HepG2 (cell line): Measurements from ENCODE around the gene SYT8. TPM values are rescaled to one million over a fixed set of nuclear protein-coding genes. Genes with fewer than 3 reads are reported as not detected.

Experiments used
- GATA4 ChIP-seq: sonication (generic); IDR thresholded peaks from 2 replicates; pipeline ENCODE4 v1.6.1; 2016; ENCODE audit warnings: antibody characterized with exemption, low read depth, borderline replicate concordance
- MEIS2 ChIP-seq: sonication (generic); formaldehyde crosslinking; IDR thresholded peaks from 2 replicates; pipeline ENCODE4 v1.9.0; 2021; ENCODE audit warnings: mild to moderate bottlenecking, missing genetic modification reagents
- NAIF1 ChIP-seq: sonication (generic); formaldehyde crosslinking; IDR thresholded peaks from 2 replicates; pipeline ENCODE4 v1.5.0; 2020; ENCODE audit warnings: mild to moderate bottlenecking, missing genetic modification reagents, borderline replicate concordance
- TFDP1 ChIP-seq: IDR thresholded peaks from 2 replicates; pipeline ENCODE4 v1.6.1; 2016; ENCODE audit warnings: missing compliant biosample characterization, missing genetic modification reagents, borderline replicate concordance
- ZNF430 ChIP-seq: sonication (generic); formaldehyde crosslinking; IDR thresholded peaks from 2 replicates; pipeline ENCODE4 v1.9.0; 2021; ENCODE audit warnings: mild to moderate bottlenecking, missing genetic modification reagents
- ZNF513 ChIP-seq: sonication (generic); formaldehyde crosslinking; conservative IDR thresholded peaks from 2 replicates; pipeline ENCODE4 v1.5.0; 2020; ENCODE audit warnings: missing genetic modification reagents
- ZNF550 ChIP-seq: sonication (generic); formaldehyde crosslinking; IDR thresholded peaks from 2 replicates; pipeline ENCODE4 v1.4.0; 2020; ENCODE audit warnings: mild to moderate bottlenecking, missing genetic modification reagents, borderline replicate concordance
- ZNF615 ChIP-seq: sonication (generic); formaldehyde crosslinking; IDR thresholded peaks from 2 replicates; pipeline ENCODE4 v1.5.0; 2020; ENCODE audit warnings: mild to moderate bottlenecking, missing genetic modification reagents, borderline replicate concordance
- ZNF660 ChIP-seq: sonication (generic); formaldehyde crosslinking; IDR thresholded peaks from 2 replicates; pipeline ENCODE4 v1.5.1; 2020; ENCODE audit warnings: mild to moderate bottlenecking, low read depth, missing genetic modification reagents, borderline replicate concordance
- ZNF746 ChIP-seq: sonication (generic); formaldehyde crosslinking; IDR thresholded peaks from 2 replicates; pipeline ENCODE4 v1.8.0; 2022; ENCODE audit warnings: mild to moderate bottlenecking, missing genetic modification reagents
- ZNF839 ChIP-seq: sonication (generic); formaldehyde crosslinking; IDR thresholded peaks from 2 replicates; pipeline ENCODE4 v1.4.0; 2020; ENCODE audit warnings: missing genetic modification reagents, mild to moderate bottlenecking, borderline replicate concordance
- ZNF878 ChIP-seq: sonication (generic); formaldehyde crosslinking; IDR thresholded peaks from 2 replicates; pipeline ENCODE4 v1.8.1; 2023; ENCODE audit warnings: mild to moderate bottlenecking, missing genetic modification reagents, moderate library complexity
- polyA plus RNA-seq, 8 experiments: library from polyadenylated mRNA; depleted of rRNA in 3 of 8; stranded (reverse) in 7 of 8; unstranded in 1 of 8; fragments of >200 nt; fragmentation: Illumina TruSeq in 4 of 8; extraction: Trizol in 4 of 8; gene quantifications; 2 replicates each; pipeline versions ENCODE4 v1.2.1 to v1.2.3, GENCODE V29; 2011 to 2016; ENCODE audit warnings: low read depth in 4 of 8, missing spikeins in 1 of 8, mixed read lengths in 1 of 8; ENCODE audit not compliant: insufficient read depth in 1 of 8
- total RNA-seq, 5 experiments: library from RNA; depleted of rRNA; stranded (reverse); fragments of >200 nt; fragmentation: Illumina TruSeq; extraction: Trizol; gene quantifications; 2 replicates each; pipeline ENCODE4 v1.2.3, GENCODE V29; 2016; ENCODE audit warnings: low read depth in 1 of 5
- TF ChIP-seq, protein P1 (sequence below): sonication (generic); formaldehyde crosslinking; IDR thresholded peaks from 2 replicates; pipeline ENCODE4 v1.5.1; 2020; ENCODE audit warnings: missing genetic modification reagents, mild to moderate bottlenecking, borderline replicate concordance
- TF ChIP-seq, protein P2 (sequence below): sonication (generic); formaldehyde crosslinking; conservative IDR thresholded peaks from 2 replicates; pipeline ENCODE4 v1.4.0; 2020; ENCODE audit warnings: missing genetic modification reagents
- TF ChIP-seq, protein P3 (sequence below): sonication (generic); formaldehyde crosslinking; IDR thresholded peaks from 2 replicates; pipeline ENCODE4 v1.5.0; 2020; ENCODE audit warnings: mild to moderate bottlenecking, missing genetic modification reagents, borderline replicate concordance

Gene SYT8
- total and polyA plus RNA-seq, 2 of the 13 experiments (the other 11 are each of a cell fraction or from before 2014, with no cell fraction given), result 0.60 to 2.3 TPM

DNA sequence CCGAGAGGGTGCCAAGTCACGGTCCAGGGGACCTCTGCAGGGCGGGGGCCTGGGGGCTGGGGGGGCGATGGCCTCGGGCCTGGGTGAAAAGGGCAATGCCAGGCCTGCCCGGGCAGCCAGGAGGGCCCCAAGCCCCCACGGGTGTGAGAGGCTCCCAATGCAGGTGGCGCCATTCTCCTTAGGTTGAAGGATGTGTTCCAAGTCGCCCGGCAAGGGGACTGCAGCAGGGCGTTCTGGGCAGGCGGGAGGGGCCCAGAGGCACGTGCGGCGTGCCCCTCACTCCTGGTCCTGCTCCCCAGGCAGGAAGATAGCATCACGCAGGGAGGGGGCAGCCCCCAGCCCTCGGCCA, 3.3 kb downstream of the SYT8 start (continued):
- TF ChIP-seq, protein P1, sequence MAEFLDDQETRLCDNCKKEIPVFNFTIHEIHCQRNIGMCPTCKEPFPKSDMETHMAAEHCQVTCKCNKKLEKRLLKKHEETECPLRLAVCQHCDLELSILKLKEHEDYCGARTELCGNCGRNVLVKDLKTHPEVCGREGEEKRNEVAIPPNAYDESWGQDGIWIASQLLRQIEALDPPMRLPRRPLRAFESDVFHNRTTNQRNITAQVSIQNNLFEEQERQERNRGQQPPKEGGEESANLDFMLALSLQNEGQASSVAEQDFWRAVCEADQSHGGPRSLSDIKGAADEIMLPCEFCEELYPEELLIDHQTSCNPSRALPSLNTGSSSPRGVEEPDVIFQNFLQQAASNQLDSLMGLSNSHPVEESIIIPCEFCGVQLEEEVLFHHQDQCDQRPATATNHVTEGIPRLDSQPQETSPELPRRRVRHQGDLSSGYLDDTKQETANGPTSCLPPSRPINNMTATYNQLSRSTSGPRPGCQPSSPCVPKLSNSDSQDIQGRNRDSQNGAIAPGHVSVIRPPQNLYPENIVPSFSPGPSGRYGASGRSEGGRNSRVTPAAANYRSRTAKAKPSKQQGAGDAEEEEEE, result no peak
- TF ChIP-seq ZNF430 (CRISPR knock-in tag), result no peak
- TF ChIP-seq ZNF513 (CRISPR knock-in tag), result no peak
- TF ChIP-seq MEIS2 (CRISPR knock-in tag), result no peak
- no peak for TF ChIP-seq GATA4
- TF ChIP-seq NAIF1, result no peak
- TF ChIP-seq ZNF839 (CRISPR knock-in tag), result no peak
- TF ChIP-seq TFDP1 (CRISPR knock-in tag), result no peak
- no peak for TF ChIP-seq ZNF878
- no peak for TF ChIP-seq ZNF660 (CRISPR knock-in tag)
- TF ChIP-seq ZNF615 (CRISPR knock-in tag), result no peak
- TF ChIP-seq, protein P2, sequence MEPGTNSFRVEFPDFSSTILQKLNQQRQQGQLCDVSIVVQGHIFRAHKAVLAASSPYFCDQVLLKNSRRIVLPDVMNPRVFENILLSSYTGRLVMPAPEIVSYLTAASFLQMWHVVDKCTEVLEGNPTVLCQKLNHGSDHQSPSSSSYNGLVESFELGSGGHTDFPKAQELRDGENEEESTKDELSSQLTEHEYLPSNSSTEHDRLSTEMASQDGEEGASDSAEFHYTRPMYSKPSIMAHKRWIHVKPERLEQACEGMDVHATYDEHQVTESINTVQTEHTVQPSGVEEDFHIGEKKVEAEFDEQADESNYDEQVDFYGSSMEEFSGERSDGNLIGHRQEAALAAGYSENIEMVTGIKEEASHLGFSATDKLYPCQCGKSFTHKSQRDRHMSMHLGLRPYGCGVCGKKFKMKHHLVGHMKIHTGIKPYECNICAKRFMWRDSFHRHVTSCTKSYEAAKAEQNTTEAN (CRISPR knock-in tag), result no peak
- TF ChIP-seq, protein P3, sequence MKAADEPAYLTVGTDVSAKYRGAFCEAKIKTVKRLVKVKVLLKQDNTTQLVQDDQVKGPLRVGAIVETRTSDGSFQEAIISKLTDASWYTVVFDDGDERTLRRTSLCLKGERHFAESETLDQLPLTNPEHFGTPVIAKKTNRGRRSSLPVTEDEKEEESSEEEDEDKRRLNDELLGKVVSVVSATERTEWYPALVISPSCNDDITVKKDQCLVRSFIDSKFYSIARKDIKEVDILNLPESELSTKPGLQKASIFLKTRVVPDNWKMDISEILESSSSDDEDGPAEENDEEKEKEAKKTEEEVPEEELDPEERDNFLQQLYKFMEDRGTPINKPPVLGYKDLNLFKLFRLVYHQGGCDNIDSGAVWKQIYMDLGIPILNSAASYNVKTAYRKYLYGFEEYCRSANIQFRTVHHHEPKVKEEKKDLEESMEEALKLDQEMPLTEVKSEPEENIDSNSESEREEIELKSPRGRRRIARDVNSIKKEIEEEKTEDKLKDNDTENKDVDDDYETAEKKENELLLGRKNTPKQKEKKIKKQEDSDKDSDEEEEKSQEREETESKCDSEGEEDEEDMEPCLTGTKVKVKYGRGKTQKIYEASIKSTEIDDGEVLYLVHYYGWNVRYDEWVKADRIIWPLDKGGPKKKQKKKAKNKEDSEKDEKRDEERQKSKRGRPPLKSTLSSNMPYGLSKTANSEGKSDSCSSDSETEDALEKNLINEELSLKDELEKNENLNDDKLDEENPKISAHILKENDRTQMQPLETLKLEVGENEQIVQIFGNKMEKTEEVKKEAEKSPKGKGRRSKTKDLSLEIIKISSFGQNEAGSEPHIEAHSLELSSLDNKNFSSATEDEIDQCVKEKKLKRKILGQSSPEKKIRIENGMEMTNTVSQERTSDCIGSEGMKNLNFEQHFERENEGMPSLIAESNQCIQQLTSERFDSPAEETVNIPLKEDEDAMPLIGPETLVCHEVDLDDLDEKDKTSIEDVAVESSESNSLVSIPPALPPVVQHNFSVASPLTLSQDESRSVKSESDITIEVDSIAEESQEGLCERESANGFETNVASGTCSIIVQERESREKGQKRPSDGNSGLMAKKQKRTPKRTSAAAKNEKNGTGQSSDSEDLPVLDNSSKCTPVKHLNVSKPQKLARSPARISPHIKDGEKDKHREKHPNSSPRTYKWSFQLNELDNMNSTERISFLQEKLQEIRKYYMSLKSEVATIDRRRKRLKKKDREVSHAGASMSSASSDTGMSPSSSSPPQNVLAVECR (CRISPR knock-in tag), result no peak; the same call in 1 of the 2 replicates
- no peak for TF ChIP-seq ZNF746
- 0 out of 2 replicates have a peak, but pooled peaks have one; percentile 2 for TF ChIP-seq ZNF550 (CRISPR knock-in tag)
